Uterus (tissue), 2 donors: Measurements from ENCODE around the gene TAF9.

ENCODE experiments used
- POLR2A ChIP-seq, 2 donors: fragments of 450-650 bp; IDR thresholded peaks; one replicate each; pipeline ENCODE4 v1.6.1; 2016; ENCODE audit warnings: antibody characterized with exemption in 2 of 2, mild to moderate bottlenecking in 1 of 2, moderate library complexity in 1 of 2
- TF ChIP-seq, protein P1 (sequence below), 4 experiments: fragments of 200-600 bp in 2 of 4; fragments of 450-650 bp in 2 of 4; sonication (generic) in 2 of 4; IDR thresholded peaks; one replicate each; pipeline ENCODE4 v1.5.1; 2016 to 2019; ENCODE audit warnings: antibody characterized with exemption in 4 of 4, mild to moderate bottlenecking in 2 of 4, moderate library complexity in 1 of 4

DNA sequence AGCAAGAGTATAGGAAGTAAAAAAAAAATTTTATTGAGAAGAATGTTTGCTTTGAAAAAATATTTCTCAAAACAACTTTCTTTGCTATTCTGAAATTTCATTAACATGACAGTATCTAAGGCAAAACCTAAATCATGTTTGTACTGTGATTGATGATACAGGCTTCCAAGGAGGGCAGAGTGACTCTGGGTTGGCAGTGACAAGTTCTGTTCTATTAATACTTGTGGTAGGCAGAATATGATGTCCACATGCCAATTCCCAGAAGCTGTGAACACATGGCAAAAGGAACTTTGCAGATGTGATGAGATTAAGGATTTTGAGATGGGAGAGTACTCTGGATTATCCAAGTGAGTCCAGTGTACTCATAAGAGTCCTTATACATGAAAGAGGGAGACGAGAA lies 53.3 kb downstream of the TAF9 start:
- TF ChIP-seq, protein P1, sequence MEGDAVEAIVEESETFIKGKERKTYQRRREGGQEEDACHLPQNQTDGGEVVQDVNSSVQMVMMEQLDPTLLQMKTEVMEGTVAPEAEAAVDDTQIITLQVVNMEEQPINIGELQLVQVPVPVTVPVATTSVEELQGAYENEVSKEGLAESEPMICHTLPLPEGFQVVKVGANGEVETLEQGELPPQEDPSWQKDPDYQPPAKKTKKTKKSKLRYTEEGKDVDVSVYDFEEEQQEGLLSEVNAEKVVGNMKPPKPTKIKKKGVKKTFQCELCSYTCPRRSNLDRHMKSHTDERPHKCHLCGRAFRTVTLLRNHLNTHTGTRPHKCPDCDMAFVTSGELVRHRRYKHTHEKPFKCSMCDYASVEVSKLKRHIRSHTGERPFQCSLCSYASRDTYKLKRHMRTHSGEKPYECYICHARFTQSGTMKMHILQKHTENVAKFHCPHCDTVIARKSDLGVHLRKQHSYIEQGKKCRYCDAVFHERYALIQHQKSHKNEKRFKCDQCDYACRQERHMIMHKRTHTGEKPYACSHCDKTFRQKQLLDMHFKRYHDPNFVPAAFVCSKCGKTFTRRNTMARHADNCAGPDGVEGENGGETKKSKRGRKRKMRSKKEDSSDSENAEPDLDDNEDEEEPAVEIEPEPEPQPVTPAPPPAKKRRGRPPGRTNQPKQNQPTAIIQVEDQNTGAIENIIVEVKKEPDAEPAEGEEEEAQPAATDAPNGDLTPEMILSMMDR (IDR thresholded peaks at IDR 0.05): no peak
- TF ChIP-seq POLR2A (IDR thresholded peaks at IDR 0.05): no peak
